NK-92 (cell line): Measurements from ENCODE around the gene CBLB.

Source experiments
- DNase-seq: peaks from one replicate; lab custom pipeline; 2025; ENCODE audit not compliant: unreplicated experiment; lab: John Stamatoyannopoulos, UW

CBLB gene

GRCh38 chr3:105876780-105877327 is 8.0 kb upstream of the CBLB start:
- DNase-seq: no peak

GRCh38 chr3:105869861-105870755 is 1.3 kb upstream of the CBLB start:
- no peak for DNase-seq

GRCh38 chr3:105869531-105869833 is 670 bp upstream of the CBLB start:
- no peak for DNase-seq

- no peak for DNase-seq
These were observed 426 bp downstream of the CBLB start for GRCh38 chr3:105868431-105868741.

- no peak for DNase-seq
These were observed 941 bp downstream of the CBLB start for GRCh38 chr3:105867712-105868430.

GRCh38 chr3:105866656-105867653 is 1.9 kb downstream of the CBLB start:
- DNase-seq: no peak

GRCh38 chr3:105865867-105866350 is 2.9 kb downstream of the CBLB start:
- no peak for DNase-seq

GRCh38 chr3:105865016-105865623 is 3.7 kb downstream of the CBLB start:
- no peak for DNase-seq

- DNase-seq: no peak
These were observed 4.6 kb downstream of the CBLB start for GRCh38 chr3:105864212-105864611.

GRCh38 chr3:105863608-105864007 is 5.2 kb downstream of the CBLB start:
- no peak for DNase-seq

- DNase-seq: no peak
These were observed 6.6 kb downstream of the CBLB start for GRCh38 chr3:105862217-105862616.

GRCh38 chr3:105860641-105861040 is 8.2 kb downstream of the CBLB start:
- no peak for DNase-seq

- no peak for DNase-seq
These were observed 10.8 kb downstream of the CBLB start for GRCh38 chr3:105858017-105858416.

GRCh38 chr3:105857601-105858000 is 11.2 kb downstream of the CBLB start:
- no peak for DNase-seq

GRCh38 chr3:105856605-105857004 is 12.2 kb downstream of the CBLB start:
- DNase-seq: no peak

- no peak for DNase-seq
These were observed 14.9 kb downstream of the CBLB start for GRCh38 chr3:105853801-105854432.

- DNase-seq: no peak
These were observed 17.2 kb downstream of the CBLB start for GRCh38 chr3:105851582-105851981.

- DNase-seq: no peak
These were observed 17.6 kb downstream of the CBLB start for GRCh38 chr3:105851176-105851575.

GRCh38 chr3:105850593-105850992 is 18.2 kb downstream of the CBLB start:
- no peak for DNase-seq

GRCh38 chr3:105848821-105849220 is 20.0 kb downstream of the CBLB start:
- no peak for DNase-seq
